Right lobe of liver (tissue), 6 donors: ENCODE data around the gene LPAR6. TPM values are rescaled to one million over a fixed set of nuclear protein-coding genes. Genes with fewer than 3 reads are reported as not detected.

Experiments used
- ATAC-seq, 4 donors: fragments of 200-7000 bp; cut with Tn5 transposase; one replicate each; pipeline ENCODE4 v1.9.1; 2020; ENCODE audit warnings: mild to moderate bottlenecking in 4 of 4, moderate library complexity in 4 of 4
- DNase-seq, 3 donors: peaks; one replicate each; pipeline ENCODE4 v3.0.0-alpha.2; 2020
- H3K27ac ChIP-seq, 3 donors: fragments of 200-600 bp; one replicate each; pipeline ENCODE4 v1.8.0; 2022
- H3K27me3 ChIP-seq, 2 donors: fragments of 200-600 bp; one replicate each; pipeline ENCODE4 v1.8.0; 2022
- H3K36me3 ChIP-seq, 4 donors: fragments of 200-600 bp; sonication (generic) in 1 of 4; one replicate each; pipeline versions ENCODE4 v1.5.1 to v1.8.0; 2017 to 2022; ENCODE audit warnings: control low read depth in 1 of 4
- H3K4me1 ChIP-seq, 4 donors: fragments of 200-600 bp; sonication (generic) in 1 of 4; one replicate each; pipeline versions ENCODE4 v1.5.1 to v1.8.0; 2017 to 2022; ENCODE audit warnings: control low read depth in 1 of 4
- H3K4me3 ChIP-seq, 3 donors: fragments of 200-600 bp; one replicate each; pipeline ENCODE4 v1.8.0; 2022
- H3K9me3 ChIP-seq, 4 donors: fragments of 200-600 bp; sonication (generic) in 1 of 4; one replicate each; pipeline versions ENCODE4 v1.5.1 to v1.8.0; 2017 to 2022; ENCODE audit warnings: control low read depth in 1 of 4
- CTCF ChIP-seq, 4 donors: fragments of 200-600 bp in 3 of 4; fragments of 450-650 bp in 1 of 4; IDR thresholded peaks; one replicate each; pipeline versions ENCODE4 v1.5.1 to v1.8.0; 2016 to 2022; ENCODE audit warnings: antibody characterized with exemption in 4 of 4, mild to moderate bottlenecking in 2 of 4
- POLR2A ChIP-seq: fragments of 450-650 bp; IDR thresholded peaks from one replicate; pipeline ENCODE4 v1.6.1; 2017; ENCODE audit warnings: antibody characterized with exemption, mild to moderate bottlenecking
- WGBS: methylation state at CpG from one replicate; pipeline ENCODE4 v1.1.6; 2018; ENCODE audit warnings: low coverage, low lambda C conversion rate; ENCODE audit not compliant: insufficient coverage; ENCODE audit errors: missing lambda C conversion rate; 5-methylcytosine and 5-hydroxymethylcytosine counted together
- intact Hi-C, 2 donors: fragments of 100-400 bp; cut with DNase I; formaldehyde crosslinking; loops; one replicate each; pipeline versions ENCODE4 v1.11.2 to v1.14.1; 2022
- total RNA-seq, 6 experiments: library from RNA; depleted of rRNA in 2 of 6; stranded (reverse); fragments of >200 nt in 2 of 6; fragmentation: NEBNext Ultra II Directional in 3 of 6; extraction: Animal tissue kit (Norgen Biotek cat#: 25700) in 3 of 6; gene quantifications; one replicate each; pipeline versions ENCODE4 v1.1.0 to v1.2.4, GENCODE V29; 2016 to 2023
- donor health status: DM: no; HTN: yes; CAD: no.
- donor health status: DM: no; HTN: no; CAD: no.
- donor health status: DM: no; HTN: no; CAD: no.
- donor health status: DM: no; HTN: yes; CAD: no.
- donor health status: DM: no; HTN: yes; CAD: no.

Gene LPAR6
- total RNA-seq, 6 experiments from 2014 or later, result 3.7 to 14.5 (median 5.9) TPM

GRCh38 chr13:48400850-48401291, 12.0 kb downstream of the LPAR6 start:
- Histone ChIP-seq H3K36me3 (no peaks in the 10 kb centered on the region), H3K4me1 (no peaks in the 10 kb centered on the region), H3K4me3 (no peak overlapping the region), H3K9me3 (no peaks in the 10 kb centered on the region), H3K27me3 (no peaks in the 10 kb centered on the region), H3K27ac (peak overlapping the region in 1 of 3 donors; percentile 52)
- DNase-seq (no peak), ATAC-seq (peak; percentile 45 to 66 (median 50))
- no peak for TF ChIP-seq CTCF (IDR thresholded peaks at IDR 0.05)
- intact Hi-C loops, result no loop called here
- WGBS, result 5% methylated on average over 1 of the region's 1 CpG

- no peak for DNase-seq
- Histone ChIP-seq H3K36me3 (no peaks in the 10 kb centered on the region), H3K9me3 (no peaks in the 10 kb centered on the region), H3K27ac (no peak overlapping the region), H3K4me1 (no peaks in the 10 kb centered on the region), H3K4me3 (no peak overlapping the region), H3K27me3 (no peaks in the 10 kb centered on the region)
- ATAC-seq, result no peak
- WGBS, result 71% methylated on average over 2 of the region's 2 CpGs
- TF ChIP-seq CTCF (IDR thresholded peaks at IDR 0.05) (no peak), POLR2A (no peak)
- intact Hi-C loops, result no loop called here
These were observed 12.7 kb downstream of the LPAR6 start for GRCh38 chr13:48400090-48400694.

GRCh38 chr13:48398450-48399095, 14.3 kb downstream of the LPAR6 start:
- Histone ChIP-seq H3K9me3 (no peaks in the 10 kb centered on the region), H3K4me1 (no peaks in the 10 kb centered on the region), H3K27ac (no peak overlapping the region), H3K27me3 (no peaks in the 10 kb centered on the region), H3K4me3 (no peak overlapping the region), H3K36me3 (no peaks in the 10 kb centered on the region)
- ATAC-seq (peak in 1 of 4 donors; percentile 53), DNase-seq (no peak)
- TF ChIP-seq POLR2A (no peak), CTCF (IDR thresholded peaks at IDR 0.05) (no peak)
- intact Hi-C loops, result no loop called here

GRCh38 chr13:48397744-48398143, 15.2 kb downstream of the LPAR6 start:
- TF ChIP-seq POLR2A, result no peak
- no peak for TF ChIP-seq CTCF (IDR thresholded peaks at IDR 0.05)
- Histone ChIP-seq H3K27ac (no peak overlapping the region), H3K4me3 (no peak overlapping the region), H3K9me3 (no peaks in the 10 kb centered on the region), H3K27me3 (no peaks in the 10 kb centered on the region), H3K36me3 (no peaks in the 10 kb centered on the region), H3K4me1 (no peaks in the 10 kb centered on the region)
- WGBS, result 25% methylated on average over 1 of the region's 1 CpG
- DNase-seq (no peak), ATAC-seq (peak in 1 of 4 donors; percentile 15)
- intact Hi-C loops, result no loop called here
